GM21723 (cell line): ENCODE measurements around the gene RAPGEF4.
A peak's percentile ranks its signal among the peaks of the same experiment; 100 is the strongest.

Experiments used
- ATAC-seq: cut with Tn5 transposase; IDR thresholded peaks from one replicate; pipeline ENCODE4 v1.9.1; 2021; ENCODE audit warnings: mild to moderate bottlenecking, moderate library complexity; ENCODE audit not compliant: unreplicated experiment

The RAPGEF4 gene

DNA sequence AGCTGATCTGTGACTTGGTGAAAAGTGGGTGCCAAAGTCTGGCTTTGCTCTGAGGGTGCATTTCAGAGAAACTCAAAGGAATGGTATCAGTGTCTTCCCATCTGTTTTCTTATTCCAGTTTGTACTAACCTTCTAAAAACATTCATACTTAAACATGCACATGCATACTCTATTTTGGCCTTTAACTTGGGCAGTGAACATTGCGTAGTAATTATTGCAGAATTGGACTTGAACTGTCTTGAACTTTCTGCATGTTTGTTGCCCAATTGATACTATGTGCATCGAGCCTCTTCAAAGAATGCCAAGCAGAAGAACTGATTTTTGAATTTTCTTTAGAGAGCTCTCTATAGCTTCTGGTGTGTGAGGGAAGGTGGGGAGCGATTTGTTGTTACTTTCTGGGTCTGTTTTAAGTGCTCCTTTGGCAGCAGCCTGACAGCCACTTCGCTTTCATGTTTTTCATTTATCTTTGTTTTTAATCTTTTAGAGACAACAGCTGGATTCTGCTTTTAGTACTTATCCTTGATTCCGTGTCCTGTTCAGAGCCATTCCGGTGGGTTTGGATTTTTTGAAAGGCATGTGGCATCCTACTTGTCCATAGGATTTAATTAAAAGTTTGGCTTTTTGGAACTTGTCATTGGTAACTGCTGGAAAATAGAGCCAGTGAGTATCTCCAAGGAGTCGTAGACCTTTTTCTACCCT, 159.2 kb downstream of the RAPGEF4 start:
- no peak for ATAC-seq

- ATAC-seq, result no peak
Observed at GRCh38 chr2:172896661-172897081, 161.0 kb downstream of the RAPGEF4 start.

GRCh38 chr2:172900871-172901270, 165.2 kb downstream of the RAPGEF4 start:
- ATAC-seq, result no peak

DNA sequence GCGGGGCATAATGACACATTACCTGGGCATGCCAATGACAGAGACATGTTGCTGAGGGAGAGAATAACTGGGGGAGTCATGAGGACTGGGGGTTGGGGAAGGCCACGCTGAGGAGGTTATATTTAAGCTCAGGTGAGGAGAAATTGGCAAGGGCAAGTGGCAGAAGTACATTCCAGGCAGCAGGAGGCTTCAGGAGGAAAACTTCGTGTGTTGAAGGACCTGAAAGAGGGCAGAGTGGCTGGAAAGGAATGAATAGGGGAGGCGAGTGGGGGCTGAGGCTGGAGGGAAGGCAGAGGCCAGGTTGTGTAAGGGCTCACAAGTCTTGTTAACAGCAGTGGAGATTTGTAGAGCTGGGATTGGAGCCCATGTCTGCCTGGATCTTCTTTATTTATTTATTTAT, 166.3 kb downstream of the RAPGEF4 start:
- no peak for ATAC-seq

DNA sequence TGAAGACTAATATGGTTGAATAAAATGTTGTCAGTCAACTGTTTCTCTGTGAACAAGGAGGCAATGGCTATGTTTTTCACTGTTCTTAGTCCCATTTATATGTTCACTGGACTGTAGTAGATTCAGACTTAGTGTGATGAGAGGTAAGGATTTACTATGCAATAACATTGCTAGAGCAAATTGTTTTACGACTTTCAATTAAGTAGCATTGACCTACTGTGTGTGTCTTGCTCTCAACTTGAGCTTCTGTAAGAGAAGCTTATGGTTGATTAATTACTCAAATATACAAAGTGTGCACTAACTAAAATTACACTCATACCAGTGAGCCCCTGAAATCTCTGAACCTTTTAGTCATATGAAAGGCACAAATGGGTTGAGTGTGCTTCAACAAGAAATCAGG, 168.6 kb downstream of the RAPGEF4 start:
- ATAC-seq, result no peak

- no peak for ATAC-seq
Observed at GRCh38 chr2:172905937-172906811, 170.5 kb downstream of the RAPGEF4 start.

DNA sequence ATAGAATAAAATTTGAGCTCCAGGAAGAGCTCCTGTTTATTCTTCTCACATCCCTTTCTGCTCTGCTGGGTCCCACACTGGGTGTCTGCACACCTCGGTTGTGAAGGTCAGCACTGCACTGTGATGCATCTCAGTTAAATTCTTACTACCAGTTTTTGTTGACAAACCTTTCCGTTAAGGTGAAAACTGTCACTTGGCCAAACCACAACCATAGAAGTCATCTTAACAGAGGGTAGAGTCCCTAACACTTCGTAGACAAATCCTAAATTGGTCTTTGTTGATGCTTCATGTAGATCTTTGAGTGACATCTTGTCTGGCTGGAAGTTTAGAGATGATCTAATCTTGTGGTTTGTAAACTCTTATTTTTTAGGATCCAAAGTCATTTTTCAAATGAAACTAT, 172.6 kb downstream of the RAPGEF4 start:
- ATAC-seq, result no peak

GRCh38 chr2:172909454-172909853, 173.8 kb downstream of the RAPGEF4 start:
- no peak for ATAC-seq

GRCh38 chr2:172912266-172912665, 176.6 kb downstream of the RAPGEF4 start:
- ATAC-seq, result no peak

DNA sequence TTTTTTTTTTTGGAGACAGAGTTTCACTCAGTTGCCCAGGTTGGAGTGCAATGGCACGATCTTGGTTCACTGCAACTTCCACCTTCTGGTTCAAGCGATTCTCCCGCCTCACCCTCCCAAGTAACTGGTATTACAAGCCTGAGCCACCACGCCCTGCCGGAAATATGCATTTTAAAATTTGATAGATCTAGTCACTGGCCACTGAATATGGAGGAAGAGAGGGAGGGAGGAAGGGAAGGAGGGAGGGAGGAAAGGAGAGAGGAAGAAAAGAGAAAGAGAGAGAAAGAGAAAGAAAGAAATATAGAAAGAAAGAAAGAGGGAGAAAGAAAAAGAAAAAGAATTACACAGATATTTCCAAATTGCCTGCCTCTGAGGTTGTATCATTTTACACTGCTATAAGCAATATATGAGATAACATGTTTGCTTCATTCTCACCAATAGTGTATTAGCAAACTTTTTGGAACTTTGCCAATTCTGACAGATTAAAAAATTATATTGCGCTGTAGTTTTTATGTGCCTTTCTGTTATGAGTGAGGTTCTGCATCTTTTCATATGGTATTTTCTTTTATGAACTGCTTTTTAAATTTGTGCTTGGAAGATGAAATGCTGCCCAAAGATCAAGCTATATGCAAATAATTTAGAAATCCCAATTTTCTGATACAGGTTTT, 178.8 kb downstream of the RAPGEF4 start:
- ATAC-seq, result no peak

- no peak for ATAC-seq
Observed at GRCh38 chr2:172917716-172918115, 182.1 kb downstream of the RAPGEF4 start.

GRCh38 chr2:172919732-172920131, 184.1 kb downstream of the RAPGEF4 start:
- ATAC-seq, result peak; percentile 65

DNA sequence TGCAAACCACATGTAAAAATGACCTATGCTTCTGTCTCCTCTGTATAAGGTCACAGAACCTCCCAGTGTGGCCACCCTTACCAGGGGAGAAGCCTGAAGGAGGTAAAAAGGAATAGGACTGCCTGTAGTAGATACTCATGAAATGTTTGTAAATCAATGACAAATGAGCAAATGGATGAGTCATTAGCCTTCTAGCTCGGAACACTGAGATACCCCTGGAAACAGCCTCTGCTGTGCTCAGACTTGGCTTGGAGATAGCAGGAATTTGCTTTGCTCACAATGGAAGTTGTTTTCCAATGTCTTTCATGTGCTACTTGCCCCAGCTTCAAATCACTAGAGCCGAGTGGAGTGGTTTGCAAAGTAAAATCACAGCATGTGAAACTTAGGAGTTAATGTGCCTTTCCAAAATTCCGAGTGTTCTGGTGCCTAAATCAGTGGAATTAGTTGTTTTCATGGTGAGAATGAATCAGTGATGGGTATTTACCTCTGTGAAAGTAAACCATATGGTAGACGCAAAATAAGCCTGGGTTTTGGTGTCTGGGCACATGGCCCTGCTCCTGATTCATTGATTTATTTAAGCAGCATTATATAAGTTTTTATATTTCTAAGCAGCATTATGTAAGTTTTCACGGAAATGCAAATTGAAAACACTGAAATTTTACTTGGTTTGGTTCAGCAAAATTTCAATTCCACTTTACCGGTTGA, 186.0 kb downstream of the RAPGEF4 start:
- no peak for ATAC-seq

DNA sequence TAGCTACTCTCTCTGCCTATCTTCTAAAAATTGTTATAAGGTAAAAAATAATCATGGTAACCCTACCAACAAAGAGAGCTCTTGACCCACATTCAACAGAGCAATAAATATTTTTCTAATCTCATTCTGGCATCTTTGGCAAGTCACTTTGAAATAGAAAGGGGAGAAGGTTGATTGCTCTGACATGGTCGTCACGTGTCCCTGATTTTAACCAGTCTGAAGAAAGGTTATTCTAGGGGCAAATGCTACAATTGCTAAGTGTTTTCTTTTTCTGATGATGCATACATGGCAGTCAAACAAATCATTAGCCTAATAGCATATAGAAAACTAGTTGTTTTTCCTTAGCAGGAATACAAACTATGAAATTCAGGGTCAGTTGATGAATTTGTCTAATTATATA, 186.7 kb downstream of the RAPGEF4 start:
- no peak for ATAC-seq

GRCh38 chr2:172922815-172923214, 187.2 kb downstream of the RAPGEF4 start:
- no peak for ATAC-seq

DNA sequence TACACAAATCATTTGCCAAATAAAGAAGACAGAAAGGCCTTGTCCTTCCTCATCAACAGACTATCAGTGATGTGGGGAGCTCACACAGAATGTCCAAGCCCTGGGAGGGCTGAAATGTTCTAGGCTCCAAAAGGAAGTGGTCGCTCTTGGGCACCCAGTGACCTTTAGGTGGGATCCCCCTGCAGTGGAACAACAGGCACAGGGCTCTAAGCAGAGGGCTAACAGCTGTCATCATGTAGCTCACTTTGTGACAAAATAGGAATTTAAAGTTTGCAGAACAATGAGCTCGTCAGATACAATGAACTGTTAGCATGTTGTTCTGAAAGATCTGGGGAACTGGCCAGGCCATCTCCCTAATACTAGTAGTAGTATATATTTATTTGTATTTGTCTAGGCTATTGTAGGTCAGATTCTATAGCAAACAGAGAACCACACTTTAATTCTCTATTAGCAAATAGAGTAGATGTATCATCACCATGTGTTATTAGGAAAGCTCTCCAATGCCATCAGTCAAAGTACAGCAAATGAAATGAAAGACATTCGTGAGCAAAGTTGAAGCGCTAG, 188.5 kb downstream of the RAPGEF4 start:
- ATAC-seq, result no peak

DNA sequence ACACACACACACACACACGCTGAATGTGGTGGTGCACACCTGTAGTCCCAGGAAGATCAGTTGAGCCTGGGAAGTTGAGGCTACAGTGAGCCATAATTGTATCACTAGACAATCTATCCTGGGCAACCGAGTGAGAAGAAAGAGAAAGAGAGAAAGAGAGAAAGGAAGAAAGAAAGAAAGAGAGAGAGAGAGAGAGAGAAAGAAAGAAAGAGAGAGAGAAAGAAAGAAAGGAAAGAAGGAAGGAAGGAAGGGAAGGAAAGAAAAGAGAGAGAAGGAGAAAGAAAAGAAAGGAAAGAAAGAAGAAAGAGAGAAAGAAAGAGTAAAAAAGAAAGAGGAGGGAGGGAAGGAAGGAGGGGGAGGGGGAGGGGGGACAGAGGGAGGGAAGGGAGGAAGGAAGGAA, 190.0 kb downstream of the RAPGEF4 start:
- ATAC-seq, result no peak

DNA sequence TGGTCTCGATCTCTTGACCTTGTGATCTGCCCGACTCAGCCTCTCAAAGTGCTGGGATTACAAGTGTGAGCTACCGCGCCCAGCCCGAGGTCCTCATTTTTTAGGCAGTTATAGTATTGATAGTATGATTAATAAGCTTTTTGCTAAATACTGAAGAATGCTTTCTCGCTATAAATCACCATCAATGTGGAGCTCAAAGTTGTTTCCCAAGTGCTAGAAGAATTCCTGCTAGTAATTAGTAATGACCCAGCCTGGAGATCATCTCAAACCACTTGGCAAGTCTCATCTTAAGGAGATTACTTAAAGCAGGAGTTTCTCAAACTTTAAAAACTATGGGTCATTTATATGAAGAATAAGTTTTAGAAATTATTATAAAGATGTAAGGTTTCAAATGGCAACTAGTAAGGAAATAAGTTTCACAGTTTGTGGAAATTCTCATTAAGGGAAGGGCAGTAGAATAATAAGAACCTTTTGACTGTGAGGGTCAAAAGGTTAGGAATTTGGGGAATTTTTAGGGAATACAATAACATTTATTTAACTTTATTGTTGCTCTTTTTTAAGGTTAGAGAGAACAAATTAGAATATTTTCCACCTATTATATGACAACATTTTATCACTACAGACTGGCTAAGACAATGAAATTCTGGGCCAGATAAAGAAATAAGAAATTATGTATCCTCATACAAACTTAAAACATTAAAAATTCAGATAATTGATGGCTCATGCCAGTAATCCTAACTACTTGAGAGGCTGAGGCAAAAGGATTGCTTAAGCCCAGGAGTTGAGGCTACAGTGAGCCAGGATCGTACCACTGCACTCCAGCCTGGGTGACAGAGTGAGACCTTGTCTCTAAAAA, 191.4 kb downstream of the RAPGEF4 start:
- no peak for ATAC-seq

- no peak for ATAC-seq
Observed at GRCh38 chr2:172927641-172928357, 192.2 kb downstream of the RAPGEF4 start.
